CD4-positive, alpha-beta T cell treated with Interleukin-15 for 4 hours (primary cell): Measurements from ENCODE around the gene INAVA.
"Not testable (repeated sequence)": the region's sequence is repeated elsewhere in the genome, so short reads cannot be mapped to it uniquely, and the experiment has no call there.

ENCODE experiments used
- DNase-seq: peaks from one replicate; pipeline ENCODE4 v3.0.0-alpha.2; 2020; ENCODE audit warnings: low spot score

The INAVA gene

GRCh38 chr1:200963076-200963475 lies 68.4 kb downstream of the INAVA start:
- DNase-seq, result no peak

DNA sequence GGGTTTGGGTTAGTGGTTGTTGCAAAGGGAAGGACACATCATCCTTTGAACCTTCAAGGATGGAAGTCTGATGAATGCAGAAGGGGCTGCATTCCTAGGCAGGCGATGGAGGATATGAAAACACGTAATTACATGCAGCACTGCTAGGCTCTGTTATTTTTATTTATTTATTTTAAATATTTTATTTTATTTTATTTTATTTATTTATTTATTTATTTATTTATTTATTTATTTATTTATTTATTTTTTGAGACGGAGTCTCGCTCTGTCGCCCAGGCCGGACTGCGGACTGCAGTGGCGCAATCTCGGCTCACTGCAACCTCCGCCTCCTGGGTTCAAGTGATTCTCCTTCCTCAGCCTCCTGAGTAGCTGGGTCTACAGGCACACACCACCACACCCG lies 69.2 kb downstream of the INAVA start:
- not testable (repeated sequence) for DNase-seq
